GM12874 (cell line): ENCODE measurements around the gene CCDC6.

ENCODE experiments used
- TF ChIP-seq, protein P1 (sequence below): IDR thresholded peaks from 2 replicates; pipeline ENCODE4 v1.5.1; 2011; ENCODE audit warnings: low read depth, mild to moderate bottlenecking, control low read depth, low read length, moderate library complexity; ENCODE audit not compliant: insufficient read depth

CCDC6 gene

DNA sequence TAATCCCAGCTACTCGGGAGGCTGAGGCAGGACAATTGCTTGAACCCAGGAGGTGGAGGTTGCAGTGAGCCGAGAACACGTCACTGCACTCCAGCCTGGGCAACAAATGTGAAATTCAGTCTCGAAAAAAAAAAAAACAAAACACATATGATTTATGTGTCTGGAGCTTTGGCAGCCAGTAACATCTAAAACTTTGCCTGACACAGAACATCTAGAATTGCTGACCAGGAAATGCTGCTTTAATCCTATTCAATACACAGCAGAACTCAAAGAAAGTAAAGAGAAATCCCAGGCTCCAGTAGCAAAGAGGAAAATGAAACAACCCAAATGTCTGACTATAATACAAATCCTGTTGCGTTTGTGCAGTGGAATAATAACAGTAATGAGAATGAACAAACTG lies 4.5 kb upstream of the CCDC6 start:
- TF ChIP-seq, protein P1, sequence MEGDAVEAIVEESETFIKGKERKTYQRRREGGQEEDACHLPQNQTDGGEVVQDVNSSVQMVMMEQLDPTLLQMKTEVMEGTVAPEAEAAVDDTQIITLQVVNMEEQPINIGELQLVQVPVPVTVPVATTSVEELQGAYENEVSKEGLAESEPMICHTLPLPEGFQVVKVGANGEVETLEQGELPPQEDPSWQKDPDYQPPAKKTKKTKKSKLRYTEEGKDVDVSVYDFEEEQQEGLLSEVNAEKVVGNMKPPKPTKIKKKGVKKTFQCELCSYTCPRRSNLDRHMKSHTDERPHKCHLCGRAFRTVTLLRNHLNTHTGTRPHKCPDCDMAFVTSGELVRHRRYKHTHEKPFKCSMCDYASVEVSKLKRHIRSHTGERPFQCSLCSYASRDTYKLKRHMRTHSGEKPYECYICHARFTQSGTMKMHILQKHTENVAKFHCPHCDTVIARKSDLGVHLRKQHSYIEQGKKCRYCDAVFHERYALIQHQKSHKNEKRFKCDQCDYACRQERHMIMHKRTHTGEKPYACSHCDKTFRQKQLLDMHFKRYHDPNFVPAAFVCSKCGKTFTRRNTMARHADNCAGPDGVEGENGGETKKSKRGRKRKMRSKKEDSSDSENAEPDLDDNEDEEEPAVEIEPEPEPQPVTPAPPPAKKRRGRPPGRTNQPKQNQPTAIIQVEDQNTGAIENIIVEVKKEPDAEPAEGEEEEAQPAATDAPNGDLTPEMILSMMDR: no peak

DNA sequence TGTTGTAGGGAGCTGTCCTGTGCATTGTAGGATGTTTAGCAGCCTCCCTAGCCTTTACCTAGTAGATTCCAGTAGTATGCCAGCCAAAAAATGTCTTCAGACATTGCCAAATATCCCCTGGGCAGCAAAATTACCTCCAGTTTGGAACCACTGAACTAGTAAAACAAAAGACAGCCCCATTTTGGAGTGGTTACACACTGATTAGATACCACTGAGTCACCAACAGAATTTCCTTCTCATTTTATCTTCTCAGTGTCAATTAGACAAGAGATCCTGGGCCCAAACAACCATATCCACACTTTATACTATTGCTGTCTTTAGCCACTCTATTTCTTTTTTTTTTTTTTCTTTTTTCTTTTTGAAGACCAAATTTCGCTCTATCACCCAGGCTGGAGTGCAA lies 3.5 kb upstream of the CCDC6 start:
- TF ChIP-seq, protein P1: no peak

DNA sequence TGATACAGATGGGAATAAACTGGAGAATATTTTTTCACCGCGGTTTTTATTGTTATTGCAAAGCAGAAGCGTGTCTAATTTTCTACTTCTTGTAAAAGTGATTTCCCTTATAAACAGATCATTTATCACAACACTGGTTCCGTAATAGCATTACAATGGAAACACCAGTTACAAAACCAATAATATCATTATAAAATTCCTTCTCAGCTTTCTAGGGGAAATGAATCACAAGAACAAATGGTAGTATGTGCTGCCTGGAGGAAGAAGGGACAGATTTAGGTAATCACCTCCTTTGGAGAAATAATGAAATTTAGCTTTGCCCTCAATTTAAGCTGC lies 2.4 kb upstream of the CCDC6 start:
- TF ChIP-seq, protein P1: no peak

DNA sequence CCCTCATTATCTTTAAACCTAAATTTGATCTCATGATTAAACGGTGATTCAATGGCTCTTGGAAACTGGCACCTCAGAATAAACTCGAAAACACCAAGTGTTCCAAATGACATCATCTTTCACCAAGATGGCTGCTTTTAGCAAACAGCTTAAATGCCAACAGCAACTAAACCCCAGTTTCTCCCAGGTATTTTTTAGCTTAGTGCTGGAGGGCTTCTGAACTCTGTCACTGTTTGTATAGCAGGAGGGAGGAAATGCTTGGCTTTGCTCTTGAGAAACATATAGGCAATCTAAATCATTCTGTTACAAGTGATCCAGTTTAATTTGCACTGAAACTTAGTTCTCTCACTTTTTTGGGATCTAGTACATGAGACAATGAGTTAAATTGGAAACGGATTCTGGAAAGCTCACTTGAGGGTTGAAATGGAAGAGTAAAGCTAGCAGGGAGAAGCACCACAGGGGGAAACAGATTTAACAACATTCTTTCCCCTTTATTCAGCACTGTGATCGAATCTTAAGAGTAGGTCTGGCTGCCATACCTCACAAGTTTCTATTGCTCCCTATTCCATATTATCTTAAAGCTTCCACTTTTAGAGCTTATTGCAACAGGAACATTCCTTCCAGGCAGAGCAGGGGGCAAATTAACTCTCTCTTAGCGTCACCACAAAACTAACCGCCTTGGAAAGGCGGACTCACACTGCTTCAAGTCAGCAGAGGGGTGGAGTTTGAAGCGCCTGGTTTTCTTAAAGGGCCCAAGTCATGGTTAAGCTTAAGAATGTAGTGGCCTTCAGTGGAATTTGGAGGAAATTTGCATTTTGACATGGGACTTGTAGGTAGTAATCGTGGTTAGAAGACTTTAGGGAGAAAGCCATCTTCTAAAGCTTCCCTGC lies 1.8 kb upstream of the CCDC6 start:
- TF ChIP-seq, protein P1: no peak

DNA sequence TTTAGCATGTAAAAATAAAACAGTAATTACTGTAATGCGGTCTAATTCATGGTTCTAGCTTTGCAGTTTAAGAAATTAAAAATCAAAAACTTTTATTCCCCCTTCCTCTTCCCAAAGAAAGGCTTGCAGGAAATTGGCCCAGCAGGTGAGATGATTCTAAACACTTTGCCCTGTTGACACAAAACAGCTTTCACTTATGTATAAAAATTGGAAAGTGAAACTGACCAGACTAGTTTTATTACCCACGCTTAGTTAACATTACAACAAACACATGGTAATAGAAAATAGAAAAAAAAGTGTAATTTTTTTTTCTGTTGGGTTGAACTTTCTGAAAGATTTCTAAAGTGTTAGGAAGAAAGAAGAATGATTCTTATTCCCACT lies 1.2 kb upstream of the CCDC6 start:
- TF ChIP-seq, protein P1: no peak

DNA sequence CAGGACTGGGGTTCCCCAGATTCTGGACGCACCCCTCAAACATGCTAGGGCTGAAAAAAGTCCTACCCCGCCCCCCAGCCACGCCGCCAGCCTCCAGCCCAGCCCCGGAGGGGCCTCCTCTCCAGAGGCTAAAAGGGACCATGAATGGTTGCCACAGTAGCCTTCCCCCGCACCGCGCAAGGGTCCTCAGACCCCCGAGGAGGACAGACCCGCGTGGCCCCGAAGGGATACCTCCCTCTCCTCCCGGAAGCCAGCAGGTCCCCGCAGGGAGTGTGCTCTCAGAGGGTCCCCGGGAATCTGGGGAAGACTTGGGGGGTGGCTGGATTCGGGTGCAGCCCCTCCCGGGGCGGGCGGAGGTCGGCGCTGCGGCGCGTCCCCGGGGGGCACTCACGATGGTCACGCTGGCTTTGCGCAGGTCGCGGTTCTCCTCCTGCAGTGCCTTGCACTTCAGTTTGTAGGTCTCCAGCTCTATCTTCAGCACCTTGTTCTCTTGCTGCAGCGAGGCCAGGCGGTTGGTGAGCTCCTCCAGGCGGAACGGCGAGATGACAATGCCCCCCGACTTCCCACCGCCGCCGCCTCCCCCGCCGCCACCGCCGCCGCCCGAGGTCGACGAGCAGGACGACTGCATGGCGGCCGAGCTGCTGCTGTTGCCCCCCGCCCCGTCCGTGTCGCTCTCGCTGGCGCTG lies 482 bp downstream of the CCDC6 start:
- TF ChIP-seq, protein P1: no peak

DNA sequence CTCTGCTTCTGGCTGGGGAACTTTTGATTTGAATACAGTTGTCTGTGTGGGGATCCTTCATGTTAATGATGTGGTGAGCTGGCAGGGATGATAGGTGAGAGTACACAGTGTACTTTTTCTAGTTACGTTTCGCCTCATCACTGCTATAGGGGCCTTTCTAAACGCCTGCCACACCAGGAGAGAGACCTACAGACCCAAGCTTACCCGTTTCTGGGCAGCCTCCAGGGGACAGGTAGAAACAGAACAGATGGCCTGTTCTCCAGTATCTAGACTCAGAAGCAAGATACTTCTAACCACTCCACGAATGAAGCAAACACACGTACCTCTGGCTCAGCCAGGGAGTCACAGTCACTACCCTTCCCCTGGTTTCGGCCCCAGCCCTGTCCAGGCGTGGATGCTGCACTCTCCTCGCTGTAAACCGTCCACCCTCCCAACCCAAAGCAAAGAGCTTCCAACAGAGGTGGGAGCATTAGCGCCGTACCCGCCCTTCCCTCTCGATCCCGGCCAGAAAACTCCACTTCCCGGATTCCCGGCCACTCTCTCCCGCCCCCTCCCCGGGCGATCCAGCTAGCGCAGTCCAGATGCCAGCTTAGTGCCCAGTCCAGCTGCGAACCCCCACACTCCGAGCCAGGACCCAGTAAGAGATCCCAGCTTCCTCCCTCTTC lies 1.2 kb downstream of the CCDC6 start:
- TF ChIP-seq, protein P1: no peak
